ENCODE results near the gene CALML4.

GRCh38 chr15:68192804-68193486, 12.2 kb downstream of the CALML4 start:
- TF ChIP-seq, protein P1, sequence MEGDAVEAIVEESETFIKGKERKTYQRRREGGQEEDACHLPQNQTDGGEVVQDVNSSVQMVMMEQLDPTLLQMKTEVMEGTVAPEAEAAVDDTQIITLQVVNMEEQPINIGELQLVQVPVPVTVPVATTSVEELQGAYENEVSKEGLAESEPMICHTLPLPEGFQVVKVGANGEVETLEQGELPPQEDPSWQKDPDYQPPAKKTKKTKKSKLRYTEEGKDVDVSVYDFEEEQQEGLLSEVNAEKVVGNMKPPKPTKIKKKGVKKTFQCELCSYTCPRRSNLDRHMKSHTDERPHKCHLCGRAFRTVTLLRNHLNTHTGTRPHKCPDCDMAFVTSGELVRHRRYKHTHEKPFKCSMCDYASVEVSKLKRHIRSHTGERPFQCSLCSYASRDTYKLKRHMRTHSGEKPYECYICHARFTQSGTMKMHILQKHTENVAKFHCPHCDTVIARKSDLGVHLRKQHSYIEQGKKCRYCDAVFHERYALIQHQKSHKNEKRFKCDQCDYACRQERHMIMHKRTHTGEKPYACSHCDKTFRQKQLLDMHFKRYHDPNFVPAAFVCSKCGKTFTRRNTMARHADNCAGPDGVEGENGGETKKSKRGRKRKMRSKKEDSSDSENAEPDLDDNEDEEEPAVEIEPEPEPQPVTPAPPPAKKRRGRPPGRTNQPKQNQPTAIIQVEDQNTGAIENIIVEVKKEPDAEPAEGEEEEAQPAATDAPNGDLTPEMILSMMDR (IDR thresholded peaks at IDR 0.05; ENCODE audit: insufficient read depth, low read depth, low read length) = no peak
- no peak for TF ChIP-seq EZH2 (IDR thresholded peaks at IDR 0.05; ENCODE audit: insufficient read depth, low read length)
